GM23338 (cell line): Measurements from ENCODE around the gene OPALIN.

ENCODE experiments used
- CREB1 ChIP-seq: fragments of 250-450 bp; sonication (Bioruptor Pico); IDR thresholded peaks from 2 replicates; pipeline ENCODE4 v1.5.0; 2020; ENCODE audit warnings: low read depth, mild to moderate bottlenecking, moderate library complexity
- CTCF ChIP-seq, 2 experiments: fragments of 200-600 bp in 1 of 2; sonication (generic) in 1 of 2; conservative IDR thresholded peaks; 2 replicates each; pipeline versions ENCODE4 v1.5.1 to v1.6.1; 2016 to 2017; ENCODE audit warnings: antibody characterized with exemption in 2 of 2, low read depth in 2 of 2, mild to moderate bottlenecking in 2 of 2, moderate library complexity in 1 of 2
- EZH2 ChIP-seq: fragments of 200-600 bp; sonication (generic); IDR thresholded peaks from one replicate; pipeline ENCODE4 v1.8.0; 2017; ENCODE audit warnings: antibody characterized with exemption, mild to moderate bottlenecking, low read depth; ENCODE audit not compliant: unreplicated experiment
- EZH2phosphoT487 ChIP-seq: fragments of 200-600 bp; sonication (generic); IDR thresholded peaks from one replicate; pipeline ENCODE4 v1.8.1; 2018; ENCODE audit warnings: antibody characterized with exemption; ENCODE audit not compliant: unreplicated experiment
- JUNB ChIP-seq: IDR thresholded peaks from one replicate; pipeline ENCODE4 v1.6.1; 2016; ENCODE audit warnings: antibody characterized with exemption; ENCODE audit not compliant: unreplicated experiment
- NANOG ChIP-seq: IDR thresholded peaks from 2 replicates; pipeline ENCODE4 v1.6.1; 2016; ENCODE audit warnings: antibody characterized with exemption, borderline replicate concordance
- POLR2AphosphoS5 ChIP-seq: IDR thresholded peaks from 2 replicates; pipeline ENCODE4 v1.6.1; 2016; ENCODE audit warnings: antibody characterized with exemption, low read depth
- REST ChIP-seq: IDR thresholded peaks from one replicate; pipeline ENCODE4 v1.6.1; 2018; ENCODE audit warnings: antibody characterized with exemption; ENCODE audit not compliant: unreplicated experiment
- ZNF331 ChIP-seq: fragments of 250-450 bp; sonication (Bioruptor Pico); IDR thresholded peaks from 2 replicates; pipeline ENCODE4 v1.5.0; 2020; ENCODE audit warnings: low read depth, mild to moderate bottlenecking, moderate library complexity
- TF ChIP-seq, protein P1 (sequence below): IDR thresholded peaks from 2 replicates; pipeline ENCODE4 v1.6.1; 2016; ENCODE audit warnings: antibody characterized with exemption

DNA sequence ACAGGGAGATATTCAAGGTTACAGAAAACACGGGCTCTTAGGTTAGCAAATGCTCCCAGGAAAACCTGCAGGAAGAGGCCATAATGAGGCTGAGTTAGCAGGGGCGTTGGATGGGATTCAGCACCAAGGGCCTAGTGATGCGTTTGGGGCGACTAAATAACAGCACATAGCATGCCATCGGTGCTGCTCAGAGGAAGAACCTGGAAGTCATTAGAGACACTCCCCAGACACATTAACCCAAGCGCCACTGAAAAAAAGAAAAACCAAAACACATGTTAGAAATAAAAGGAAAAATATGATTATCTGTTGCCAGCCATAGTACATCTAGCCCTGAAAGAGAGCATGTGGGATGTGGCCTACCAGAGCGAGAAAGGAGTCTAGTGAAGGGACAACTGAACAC is 28.8 kb upstream of the OPALIN start:
- TF ChIP-seq CTCF (conservative IDR thresholded peaks at IDR 0.05; ENCODE audit: low read depth in 2 of 2) = no peak
- TF ChIP-seq, protein P1, sequence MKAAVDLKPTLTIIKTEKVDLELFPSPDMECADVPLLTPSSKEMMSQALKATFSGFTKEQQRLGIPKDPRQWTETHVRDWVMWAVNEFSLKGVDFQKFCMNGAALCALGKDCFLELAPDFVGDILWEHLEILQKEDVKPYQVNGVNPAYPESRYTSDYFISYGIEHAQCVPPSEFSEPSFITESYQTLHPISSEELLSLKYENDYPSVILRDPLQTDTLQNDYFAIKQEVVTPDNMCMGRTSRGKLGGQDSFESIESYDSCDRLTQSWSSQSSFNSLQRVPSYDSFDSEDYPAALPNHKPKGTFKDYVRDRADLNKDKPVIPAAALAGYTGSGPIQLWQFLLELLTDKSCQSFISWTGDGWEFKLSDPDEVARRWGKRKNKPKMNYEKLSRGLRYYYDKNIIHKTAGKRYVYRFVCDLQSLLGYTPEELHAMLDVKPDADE = no peak
- no peak for TF ChIP-seq REST
- TF ChIP-seq POLR2AphosphoS5 = no peak
- no peak for TF ChIP-seq EZH2phosphoT487
- TF ChIP-seq EZH2 = no peak
- TF ChIP-seq NANOG = no peak
- no peak for TF ChIP-seq CREB1
- TF ChIP-seq JUNB = no peak
- TF ChIP-seq ZNF331 (CRISPR knock-in tag) = no peak
